GM23338 (cell line): ENCODE measurements around the gene IGFBP7. TPM values are rescaled to one million over a fixed set of nuclear protein-coding genes. Genes with fewer than 3 reads are reported as not detected.

ENCODE experiments used
- ATAC-seq: fragments of 200-7000 bp; cut with Tn5 transposase; 3 replicates; pipeline ENCODE4 v1.9.1; 2020
- DNase-seq: peaks from one replicate; pipeline ENCODE4 v3.0.0-alpha.2; 2015; ENCODE audit warnings: low spot score
- H2AFZ ChIP-seq: fragments of 200-600 bp; sonication (generic); 2 replicates; pipeline ENCODE4 v1.8.0; 2016; ENCODE audit warnings: antibody characterized with exemption, mild to moderate bottlenecking, moderate library complexity
- H3F3A ChIP-seq: fragments of 200-600 bp; sonication (generic); replicated peaks from 2 replicates; pipeline ENCODE4 v1.8.0; 2017; ENCODE audit warnings: antibody characterized with exemption, mixed run types, low read depth
- H3K27ac ChIP-seq: fragments of 200-600 bp; sonication (generic); 2 replicates; pipeline ENCODE4 v1.6.1; 2016; ENCODE audit warnings: low read depth
- H3K27me3 ChIP-seq: fragments of 200-600 bp; sonication (generic); 2 replicates; pipeline ENCODE4 v1.8.0; 2016; ENCODE audit warnings: mild to moderate bottlenecking, mixed run types, moderate library complexity; ENCODE audit not compliant: insufficient read depth
- H3K36me3 ChIP-seq: fragments of 200-600 bp; sonication (generic); 2 replicates; pipeline ENCODE4 v1.8.0; 2016; ENCODE audit warnings: mild to moderate bottlenecking; ENCODE audit not compliant: insufficient read depth
- H3K4me1 ChIP-seq: fragments of 200-600 bp; sonication (generic); 2 replicates; pipeline ENCODE4 v1.8.0; 2016; ENCODE audit warnings: mild to moderate bottlenecking, moderate library complexity; ENCODE audit not compliant: insufficient read depth
- H3K4me2 ChIP-seq: fragments of 200-600 bp; sonication (generic); 2 replicates; pipeline ENCODE4 v1.7.1; 2017; ENCODE audit warnings: mixed run types
- H3K4me3 ChIP-seq: fragments of 200-600 bp; sonication (generic); 2 replicates; pipeline ENCODE4 v1.6.1; 2016; ENCODE audit warnings: mixed run types
- H3K79me2 ChIP-seq: fragments of 200-600 bp; sonication (generic); replicated peaks from 2 replicates; pipeline ENCODE4 v1.8.0; 2017; ENCODE audit warnings: mild to moderate bottlenecking; ENCODE audit not compliant: insufficient read depth
- H3K9me2 ChIP-seq: fragments of 200-600 bp; sonication (generic); 2 replicates; pipeline ENCODE4 v1.8.0; 2017; ENCODE audit not compliant: insufficient read depth
- H4K20me1 ChIP-seq: fragments of 200-600 bp; sonication (generic); replicated peaks from 2 replicates; pipeline ENCODE4 v1.8.0; 2017; ENCODE audit warnings: mild to moderate bottlenecking; ENCODE audit not compliant: insufficient read depth
- H3K27ac Mint-ChIP-seq: 2 replicates; pipeline ENCODE4 v1.8.0; 2020; ENCODE audit warnings: inconsistent platforms, mild to moderate bottlenecking, moderate library complexity, mixed read lengths
- H3K27me3 Mint-ChIP-seq: 3 replicates; pipeline ENCODE4 v1.8.0; 2022; ENCODE audit warnings: low read depth, mild to moderate bottlenecking, moderate library complexity, mixed read lengths, inconsistent platforms; ENCODE audit not compliant: insufficient read depth, poor library complexity
- H3K36me3 Mint-ChIP-seq: 3 replicates; pipeline ENCODE4 v1.8.0; 2021; ENCODE audit warnings: low read depth, mild to moderate bottlenecking, inconsistent platforms, moderate library complexity, mixed read lengths
- H3K4me1 Mint-ChIP-seq: 3 replicates; pipeline ENCODE4 v1.8.0; 2020; ENCODE audit warnings: mild to moderate bottlenecking, inconsistent platforms, mixed read lengths
- H3K4me3 Mint-ChIP-seq: 3 replicates; pipeline ENCODE4 v1.8.0; 2021; ENCODE audit warnings: moderate library complexity, mild to moderate bottlenecking, inconsistent platforms, mixed read lengths
- H3K9me3 Mint-ChIP-seq: 3 replicates; pipeline ENCODE4 v1.8.0; 2020; ENCODE audit warnings: moderate library complexity, mild to moderate bottlenecking, inconsistent platforms, mixed read lengths
- CREB1 ChIP-seq: fragments of 250-450 bp; sonication (Bioruptor Pico); IDR thresholded peaks from 2 replicates; pipeline ENCODE4 v1.5.0; 2020; ENCODE audit warnings: low read depth, mild to moderate bottlenecking, moderate library complexity
- CTCF ChIP-seq, 2 experiments: fragments of 200-600 bp in 1 of 2; sonication (generic) in 1 of 2; conservative IDR thresholded peaks; 2 replicates each; pipeline versions ENCODE4 v1.5.1 to v1.6.1; 2016 to 2017; ENCODE audit warnings: antibody characterized with exemption in 2 of 2, low read depth in 2 of 2, mild to moderate bottlenecking in 2 of 2, moderate library complexity in 1 of 2
- EZH2 ChIP-seq: fragments of 200-600 bp; sonication (generic); IDR thresholded peaks from one replicate; pipeline ENCODE4 v1.8.0; 2017; ENCODE audit warnings: antibody characterized with exemption, mild to moderate bottlenecking, low read depth; ENCODE audit not compliant: unreplicated experiment
- EZH2phosphoT487 ChIP-seq: fragments of 200-600 bp; sonication (generic); IDR thresholded peaks from one replicate; pipeline ENCODE4 v1.8.1; 2018; ENCODE audit warnings: antibody characterized with exemption; ENCODE audit not compliant: unreplicated experiment
- POLR2AphosphoS5 ChIP-seq: IDR thresholded peaks from 2 replicates; pipeline ENCODE4 v1.6.1; 2016; ENCODE audit warnings: antibody characterized with exemption, low read depth
- REST ChIP-seq: IDR thresholded peaks from one replicate; pipeline ENCODE4 v1.6.1; 2018; ENCODE audit warnings: antibody characterized with exemption; ENCODE audit not compliant: unreplicated experiment
- STAT1 ChIP-seq: IDR thresholded peaks from one replicate; pipeline ENCODE4 v1.6.1; 2016; ENCODE audit warnings: antibody characterized with exemption; ENCODE audit not compliant: unreplicated experiment
- ZNF114 ChIP-seq: fragments of 250-450 bp; sonication (Bioruptor Pico); IDR thresholded peaks from 2 replicates; pipeline ENCODE4 v1.5.0; 2020; ENCODE audit warnings: mild to moderate bottlenecking, moderate library complexity
- ZNF331 ChIP-seq: fragments of 250-450 bp; sonication (Bioruptor Pico); IDR thresholded peaks from 2 replicates; pipeline ENCODE4 v1.5.0; 2020; ENCODE audit warnings: low read depth, mild to moderate bottlenecking, moderate library complexity
- ZNF462 ChIP-seq: fragments of 250-450 bp; sonication (Bioruptor Pico); IDR thresholded peaks from 2 replicates; pipeline ENCODE4 v1.5.0; 2020; ENCODE audit warnings: mild to moderate bottlenecking, moderate library complexity
- polyA plus RNA-seq: library from polyadenylated mRNA; unstranded; fragments of >200 nt; fragmentation: Nextera tagmentation; extraction: Ambion mirVana; gene quantifications from 2 replicates; pipeline ENCODE4 v1.2.1, GENCODE V29; 2016
- total RNA-seq: library from RNA; depleted of rRNA; stranded (reverse); fragments of >200 nt; shearing (Covaris generic); gene quantifications from 2 replicates; pipeline ENCODE4 v1.2.3, GENCODE V29; 2014

Gene IGFBP7
- total and polyA plus RNA-seq, 2 experiments from 2014 or later = 0.49 to 7.9 TPM

GRCh38 chr4:56986952-56987351, 123.2 kb downstream of the IGFBP7 start:
- no peak overlapping the region for H3K27ac ChIP-seq
- Mint-ChIP-seq H3K4me1 (no peaks in the 10 kb centered on the region; the same call in 2 of the 3 replicates), H3K4me3 (no peak overlapping the region), H3K36me3 (peaks cover 44% of the 10 kb centered on the region), H3K9me3 (no peaks in the 10 kb centered on the region), H3K27me3 (peaks cover 2% of the 10 kb centered on the region), H3K27ac (no peak overlapping the region)
- H3K4me3 ChIP-seq = no peak overlapping the region
- DNase-seq (no peak), ATAC-seq (no peak)
- no peaks in the 10 kb centered on the region for H3K4me1 ChIP-seq
- no peaks in the 10 kb centered on the region for H3K9me2 ChIP-seq
- no peak overlapping the region for H2AFZ ChIP-seq
- H4K20me1 ChIP-seq = peaks cover 69% of the 10 kb centered on the region
- no peak for TF ChIP-seq EZH2
- no peak for TF ChIP-seq ZNF114 (CRISPR knock-in tag)
- TF ChIP-seq ZNF331 (CRISPR knock-in tag) = no peak
- no peak for TF ChIP-seq EZH2phosphoT487
- no peak for TF ChIP-seq CREB1 (CRISPR knock-in tag)
- TF ChIP-seq ZNF462 (CRISPR knock-in tag) = no peak
- TF ChIP-seq STAT1 = no peak
- TF ChIP-seq CTCF (conservative IDR thresholded peaks at IDR 0.05; ENCODE audit: low read depth in 2 of 2) = no peak
- TF ChIP-seq REST = no peak
- no peak for TF ChIP-seq POLR2AphosphoS5
- H3K4me2 ChIP-seq = no peak overlapping the region
- H3F3A ChIP-seq = no peaks in the 10 kb centered on the region
- no peaks in the 10 kb centered on the region for H3K27me3 ChIP-seq
- peaks cover 99% of the 10 kb centered on the region for H3K79me2 ChIP-seq
- peaks cover 45% of the 10 kb centered on the region for H3K36me3 ChIP-seq
